Measurements from ENCODE around the gene CRTC2.

CRTC2 gene

GRCh38 chr1:153970346-153970745 is 11.9 kb upstream of the CRTC2 start:
- no peak for DNase-seq

DNA sequence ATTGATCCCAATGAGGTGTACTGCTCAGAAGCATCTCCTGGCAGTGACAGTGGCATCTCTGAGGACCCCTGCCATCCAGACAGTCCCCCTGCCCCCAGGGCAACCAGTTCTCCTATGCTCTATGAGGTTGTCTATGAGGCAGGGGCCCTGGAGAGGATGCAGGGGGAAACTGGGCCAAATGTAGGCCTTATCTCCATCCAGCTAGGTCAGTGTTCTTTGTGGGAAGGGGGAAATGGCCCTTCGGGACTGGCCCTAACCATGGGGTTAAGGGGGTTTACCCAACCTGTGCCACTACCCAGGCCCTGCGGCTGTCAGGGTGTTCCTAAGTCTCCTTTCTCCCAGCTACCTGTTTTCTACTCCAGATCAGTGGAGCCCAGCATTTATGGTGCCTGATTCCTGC is 10.6 kb upstream of the CRTC2 start:
- DNase-seq = no peak

DNA sequence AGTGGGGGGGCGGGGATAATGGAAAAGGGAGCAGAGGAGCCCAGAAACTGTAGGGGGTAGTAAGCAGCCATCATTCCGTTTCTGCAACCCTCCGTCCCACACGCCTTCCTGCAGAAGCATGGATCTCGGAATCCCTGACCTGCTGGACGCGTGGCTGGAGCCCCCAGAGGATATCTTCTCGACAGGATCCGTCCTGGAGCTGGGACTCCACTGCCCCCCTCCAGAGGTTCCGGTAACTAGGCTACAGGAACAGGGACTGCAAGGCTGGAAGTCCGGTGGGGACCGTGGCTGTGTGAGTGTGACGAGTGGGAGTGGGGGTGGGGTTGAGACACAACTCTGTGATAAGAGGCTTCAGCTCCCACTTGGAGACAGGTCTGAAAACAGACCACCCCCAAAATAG is 10.0 kb upstream of the CRTC2 start:
- peak; percentile 52 for DNase-seq

DNA sequence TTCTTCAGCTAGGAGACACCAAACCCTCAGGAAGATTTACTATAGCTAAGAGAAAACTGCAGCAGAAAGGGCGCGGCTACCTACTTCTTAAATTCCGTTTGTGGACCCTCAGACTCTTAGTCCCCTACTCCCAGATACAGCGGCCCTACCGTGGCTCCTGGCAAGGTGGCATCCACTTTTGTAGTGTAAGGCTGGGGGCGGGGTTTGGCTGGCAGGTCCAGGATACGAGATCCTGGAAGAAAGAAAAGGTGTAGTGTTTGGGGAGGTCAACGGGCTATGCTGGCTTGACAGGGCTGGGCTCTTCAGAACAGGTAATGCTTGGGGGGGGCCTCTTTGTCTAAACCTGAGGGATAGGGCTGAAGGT is 9.6 kb upstream of the CRTC2 start:
- no peak for DNase-seq

- DNase-seq = peak; percentile 99
Measured at GRCh38 chr1:153967107-153967999, 8.9 kb upstream of the CRTC2 start, which contains the start of gene CREB3L4. Gene CREB3L4, plus strand, starts transcription at chr1:153967902. Its CDS starts 624 bp downstream, at chr1:153968526.

DNA sequence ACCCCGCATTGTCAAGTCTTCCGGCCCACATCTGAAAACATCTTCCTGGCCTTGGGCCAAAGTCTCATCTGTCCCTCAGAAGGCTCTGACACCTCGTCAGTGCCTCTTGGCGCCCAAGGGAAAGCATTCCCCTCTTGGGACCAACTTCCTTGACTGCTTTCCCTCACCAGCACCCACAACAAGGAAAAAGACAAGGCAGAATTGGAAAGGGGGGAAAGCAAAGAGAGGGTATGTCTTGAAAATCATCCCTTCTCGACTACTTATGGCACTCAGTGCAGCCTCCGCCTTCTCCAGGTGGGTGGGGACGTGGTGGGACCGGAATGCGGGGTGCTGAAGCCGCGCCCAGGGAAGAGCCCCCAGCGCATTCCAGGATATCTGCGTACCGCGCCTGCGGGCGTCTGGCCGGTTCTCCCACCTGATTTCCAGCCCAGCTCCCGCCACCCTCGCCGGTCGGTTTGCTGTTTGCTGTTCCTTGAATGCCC is 5.5 kb upstream of the CRTC2 start:
- peak; percentile 52 for DNase-seq

DNA sequence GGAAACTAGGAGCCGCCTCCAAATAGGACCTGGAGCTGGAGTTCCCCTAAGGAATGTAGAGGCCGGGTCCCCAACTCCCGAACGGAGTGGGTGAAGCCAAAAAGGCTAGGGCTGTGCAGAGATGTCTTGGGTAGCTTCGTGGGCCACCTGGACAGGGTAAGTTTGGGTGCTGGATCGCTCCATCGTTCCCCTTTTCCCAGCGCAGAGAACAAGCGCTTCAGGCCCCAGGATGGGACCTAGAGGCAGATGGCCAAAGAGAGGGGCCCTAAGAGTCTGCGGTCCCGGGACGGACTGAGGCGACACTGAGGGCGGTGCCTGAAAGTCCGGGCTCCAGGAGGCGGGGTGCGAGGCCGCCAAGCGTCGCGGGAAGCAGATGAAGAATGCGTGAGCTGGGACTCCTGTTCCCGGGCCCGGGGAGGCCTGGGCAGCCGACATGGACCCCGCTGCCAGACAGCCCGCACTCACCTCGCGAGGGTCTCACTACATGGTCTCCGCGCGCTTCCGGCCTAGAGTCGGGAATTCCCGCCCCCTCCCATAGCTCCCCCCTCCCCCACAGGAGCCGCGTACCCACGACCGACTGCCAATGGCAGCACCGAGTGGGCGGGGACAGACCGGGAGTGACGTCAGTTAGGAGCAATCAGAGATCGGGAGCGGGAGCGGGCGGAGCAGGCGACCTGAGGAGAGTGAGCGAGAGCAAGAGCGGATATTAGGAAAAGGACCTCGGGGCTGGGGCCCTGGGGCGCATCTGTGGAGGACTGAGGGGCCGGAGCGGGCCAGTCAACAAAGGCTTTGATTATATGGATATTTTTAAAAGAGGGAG is 4.8 kb upstream of the CRTC2 start, which contains the start of gene SLC39A1:
TSS of gene SLC39A1 (minus strand) at position 508 of the 820 bp plus-strand sequence. CDS start 822 bp downstream, outside the sequence.
- peak; percentile 99 for DNase-seq

DNA sequence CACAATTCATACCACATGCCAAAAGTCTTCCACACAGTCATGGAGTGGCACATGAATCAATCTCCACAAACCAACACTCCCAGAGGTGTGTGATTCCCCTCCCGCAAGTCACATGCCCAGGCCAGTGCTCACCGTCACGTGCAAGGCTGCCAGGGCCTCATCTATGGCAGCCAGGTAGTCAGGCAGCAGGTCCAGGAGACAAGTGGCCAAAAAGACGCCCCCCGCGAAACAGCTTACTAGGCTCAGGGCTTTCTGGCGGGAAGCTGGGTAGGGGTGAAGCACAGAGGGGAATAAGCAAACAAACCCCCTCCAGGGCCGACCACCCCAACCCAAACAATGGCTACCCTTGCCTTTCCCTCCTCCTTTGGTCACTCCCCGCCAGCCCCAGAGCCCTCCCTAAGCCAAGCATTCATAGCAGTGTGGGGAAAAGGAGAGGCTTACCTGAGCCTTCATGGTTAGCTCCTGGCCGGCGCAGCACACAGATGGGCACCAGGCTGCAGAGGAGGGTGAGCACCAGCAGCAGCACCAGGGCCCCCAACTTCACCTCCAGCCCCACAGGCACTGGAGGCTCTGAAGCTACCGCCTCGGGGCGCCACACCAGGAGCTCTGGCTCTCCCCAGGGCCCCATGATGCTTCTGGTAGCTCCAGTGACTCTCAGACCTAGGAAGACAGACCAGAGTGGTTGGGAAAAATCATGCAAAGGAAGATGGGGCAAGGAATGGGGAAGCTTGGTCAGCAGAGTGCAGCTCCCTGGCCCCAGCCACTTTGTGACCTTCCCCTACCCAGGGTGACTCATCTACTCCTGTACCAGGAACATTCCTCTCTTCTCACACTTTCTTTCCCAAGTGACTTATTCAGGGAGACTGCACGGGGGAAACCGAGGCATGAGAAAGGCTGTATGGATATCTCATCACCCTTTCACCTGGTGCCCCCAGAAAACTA is 3.9 kb upstream of the CRTC2 start:
- DNase-seq = peak; percentile 31

DNA sequence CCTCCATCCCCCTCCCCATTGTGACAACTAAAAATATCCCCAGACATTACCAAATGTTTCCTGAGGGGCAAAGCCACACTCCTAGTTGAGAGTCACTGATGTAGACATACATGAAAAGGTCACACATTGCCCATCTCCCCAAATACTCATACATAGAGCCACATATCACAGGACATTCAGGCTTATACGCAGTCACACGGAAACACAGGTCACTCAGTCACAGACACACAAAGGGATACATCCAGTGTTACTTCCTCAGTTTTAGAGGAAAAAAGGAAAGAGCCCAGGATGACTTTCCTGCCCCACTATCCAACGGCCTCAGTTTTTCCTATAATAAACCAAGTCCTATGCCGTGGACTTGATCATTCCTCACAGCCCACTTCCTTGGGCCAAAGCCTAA is 3.0 kb upstream of the CRTC2 start:
- no peak for DNase-seq

DNA sequence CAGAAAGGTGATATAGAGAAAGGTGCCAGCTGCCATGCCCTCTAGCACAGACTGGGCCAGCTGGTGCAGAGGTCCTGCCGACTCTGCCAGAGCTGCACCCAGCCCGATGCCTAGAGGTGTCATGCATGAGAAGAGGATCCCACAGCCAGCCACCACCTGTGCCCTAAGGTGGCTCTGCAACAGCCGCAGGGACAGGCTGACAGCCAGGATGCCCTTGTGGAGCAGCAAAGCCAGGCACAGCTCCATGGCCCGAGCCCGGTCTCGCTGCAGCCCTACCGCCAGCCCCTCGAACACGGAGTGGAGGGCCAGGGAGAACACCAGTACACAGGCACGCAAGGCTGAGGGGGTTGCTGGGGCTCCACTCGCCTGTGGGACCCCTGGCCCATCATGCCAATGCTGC is 1.8 kb upstream of the CRTC2 start:
- no peak for DNase-seq

DNA sequence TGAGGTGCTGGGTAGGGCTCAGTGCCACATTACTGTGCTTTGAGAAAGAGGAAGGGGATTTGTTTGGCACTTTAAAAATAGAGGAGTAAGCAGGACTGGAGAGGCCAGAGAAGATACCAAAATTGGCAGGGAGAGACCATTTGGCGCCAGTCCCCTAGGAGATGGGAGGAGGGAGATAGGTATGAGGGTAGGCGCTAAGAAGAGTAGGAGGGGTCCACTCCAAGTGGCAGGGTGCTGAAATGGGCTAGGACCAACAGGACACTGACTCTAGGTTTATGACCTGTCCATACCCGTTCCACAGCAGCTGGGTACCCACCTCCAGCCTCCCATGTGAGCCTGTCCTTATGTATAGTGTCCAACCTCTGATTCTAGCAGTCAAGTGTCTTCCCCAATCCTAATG is 1.0 kb upstream of the CRTC2 start:
- DNase-seq = peak; percentile 36

GRCh38 chr1:153958961-153959260 is 499 bp upstream of the CRTC2 start:
- DNase-seq = no peak

- peak; percentile 56 for DNase-seq
Measured at GRCh38 chr1:153957744-153958110, 685 bp downstream of the CRTC2 start.

DNA sequence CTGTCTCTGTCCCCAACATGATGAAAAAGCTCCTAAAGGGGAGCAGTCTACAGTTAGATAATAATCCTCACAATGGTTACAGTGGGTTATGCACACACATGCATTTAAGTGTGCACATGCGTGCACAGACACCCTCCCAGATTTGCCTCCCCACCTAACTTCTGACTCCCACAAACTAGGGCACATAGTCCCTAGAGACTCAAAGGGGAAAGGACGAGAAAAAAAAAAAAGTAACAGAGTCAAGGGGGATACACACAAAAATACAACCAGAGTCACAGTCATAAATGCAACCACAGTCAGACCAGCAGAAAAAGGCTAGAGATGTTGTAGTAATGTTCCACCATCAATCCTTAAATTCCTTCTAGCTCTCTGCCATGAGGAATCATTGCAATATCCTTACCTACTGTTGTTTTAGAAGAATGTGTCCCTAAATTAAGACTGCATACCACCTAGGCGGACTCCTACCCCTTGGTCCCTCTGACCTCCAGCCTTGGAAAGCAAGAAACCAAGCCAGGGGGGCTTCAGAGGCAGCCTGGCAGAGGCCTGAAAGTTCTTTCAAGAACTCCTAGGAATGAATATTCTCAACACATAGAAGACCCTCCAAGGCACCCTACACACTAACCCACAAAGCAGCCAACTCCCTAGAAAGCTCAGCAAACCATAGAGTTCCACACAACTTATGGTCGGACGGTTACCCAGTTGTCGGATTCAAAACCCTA is 1.3 kb downstream of the CRTC2 start:
- DNase-seq = no peak

- no peak for DNase-seq
Measured at GRCh38 chr1:153954826-153955225, 3.6 kb downstream of the CRTC2 start.

- DNase-seq = no peak
Measured at GRCh38 chr1:153953859-153954365, 4.5 kb downstream of the CRTC2 start.

DNA sequence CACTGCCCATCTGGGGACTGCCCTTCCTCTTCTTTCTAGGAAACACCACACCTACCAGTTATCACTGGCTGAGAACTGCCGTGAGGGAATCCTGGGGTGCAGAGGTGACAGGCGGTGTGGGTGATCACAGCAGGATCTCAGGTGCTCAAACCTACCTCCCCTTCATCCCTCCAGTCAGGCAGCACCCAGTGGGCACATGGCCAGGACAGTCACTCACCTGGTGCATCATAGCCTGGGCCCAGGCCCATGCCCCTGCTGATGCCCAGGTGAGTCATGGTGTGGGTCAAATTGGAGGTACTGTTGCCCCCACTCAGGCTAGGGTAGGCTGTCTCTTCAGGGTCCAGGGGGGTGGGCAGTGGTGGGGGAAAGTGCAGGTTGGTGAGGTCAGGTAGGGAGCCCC is 6.6 kb downstream of the CRTC2 start:
- no peak for DNase-seq

DNA sequence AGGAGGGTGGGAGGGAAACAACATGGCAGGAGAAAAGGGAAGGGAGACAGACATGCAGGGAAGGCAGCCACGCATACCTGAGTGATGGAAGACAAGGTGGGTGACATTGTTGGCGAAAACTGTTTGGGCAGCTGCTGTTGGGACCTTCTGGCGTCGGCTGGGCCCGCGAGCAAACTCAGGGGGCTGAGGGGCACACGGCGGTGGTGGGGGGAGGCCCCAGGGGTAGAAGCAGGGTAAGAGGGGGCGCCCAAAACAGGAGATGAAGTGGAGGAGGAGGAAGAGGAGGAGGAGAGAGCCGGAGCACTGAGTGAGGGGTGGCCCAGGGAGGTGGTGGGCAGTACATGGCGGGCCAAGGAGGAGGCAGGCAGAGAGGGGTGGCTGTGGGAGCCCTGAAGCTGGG is 7.2 kb downstream of the CRTC2 start:
- no peak for DNase-seq

GRCh38 chr1:153946622-153947241 is 11.7 kb downstream of the CRTC2 start, which contains the start of gene DENND4B:
Gene DENND4B, minus strand, starts transcription at chr1:153946718. Its CDS starts 2,344 bp downstream, at chr1:153944374.
- DNase-seq = peak; percentile 93

DNA sequence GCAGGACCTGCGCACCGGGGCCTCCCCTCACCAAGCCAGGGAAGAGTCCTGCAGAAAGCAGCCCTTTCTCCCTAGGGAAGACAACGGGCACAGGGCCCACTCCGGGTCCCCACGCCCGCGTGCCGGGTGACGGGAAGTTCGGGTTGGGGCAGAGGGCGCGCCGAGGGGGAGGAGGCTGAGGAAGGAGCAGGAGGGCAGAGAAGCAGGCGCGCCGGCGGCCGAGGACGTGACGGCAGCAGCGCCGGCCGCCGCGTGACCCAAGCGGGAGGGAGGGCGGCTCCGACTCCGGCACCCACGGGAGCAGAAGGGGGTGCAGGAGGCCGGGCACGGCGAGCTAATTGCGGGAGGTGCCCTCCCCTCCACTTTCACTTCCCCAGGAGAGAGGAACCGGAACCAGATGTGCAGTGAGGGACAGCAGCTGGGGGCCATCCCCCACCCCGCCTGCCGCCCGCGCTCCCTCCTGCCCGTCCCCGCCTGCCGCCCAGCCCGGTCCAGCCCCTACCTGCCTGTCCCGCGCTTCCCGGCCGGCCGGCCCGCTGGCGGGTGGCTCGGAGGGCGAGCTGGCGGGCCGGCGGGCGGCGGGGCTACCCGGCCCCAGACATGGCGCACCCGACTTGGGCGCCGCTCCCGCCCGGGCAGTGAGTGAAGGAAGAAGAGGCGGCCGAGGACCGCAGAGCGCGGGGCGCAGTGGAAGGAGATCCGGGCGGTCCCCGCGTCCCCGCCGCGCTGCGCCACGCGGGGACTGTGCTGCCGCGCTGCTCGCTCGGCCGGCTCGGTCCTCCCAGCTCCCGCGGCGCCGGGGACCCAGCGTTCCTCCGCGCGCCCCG is 12.4 kb downstream of the CRTC2 start:
- peak; percentile 91 for DNase-seq
